ENCODE data around the gene RASL10A. TPM values are rescaled to one million over a fixed set of nuclear protein-coding genes. Genes with fewer than 3 reads are reported as not detected.

The RASL10A gene
- total and polyA plus RNA-seq, 9 of the 15 experiments (the other 6 are each of a cell fraction or from before 2014, with no cell fraction given), result 0.17 to 1.2 (median 0.45) TPM; not detected in 3

GRCh38 chr22:29346659-29347058 lies 31.2 kb upstream of the RASL10A start:
- POLR2A ChIA-PET, result interaction anchor here (0.6 kb wide), 1 partner anchor 8 kb away, joined by 3 read pairs; no protein-coding TSS in a partner anchor

GRCh38 chr22:29345932-29346331 lies 30.4 kb upstream of the RASL10A start:
- ChIA-PET CTCF (ENCODE audit: low intra/inter-chr PET ratio) (no interaction called here), POLR2A (interaction anchor here (0.6 kb wide), 1 partner anchor 9 kb away, joined by 3 read pairs; no protein-coding TSS in a partner anchor)
- Histone ChIP-seq H3K9ac (ENCODE audit: insufficient read depth in 1 of 2, low read depth in 2 of 2, low read length in 2 of 2) (no peak overlapping the region), H3K27me3 (ENCODE audit: control insufficient read depth in 2 of 2, insufficient read depth in 2 of 2, low read length in 2 of 2) (no peaks in the 10 kb centered on the region), H3K36me3 (ENCODE audit: control insufficient read depth, insufficient read depth, low read length) (peaks cover 85% of the 10 kb centered on the region), H3K4me3 (no peak overlapping the region), H4K20me1 (replicated peaks; ENCODE audit: control insufficient read depth, insufficient read depth, low read length) (no peaks in the 10 kb centered on the region), H3K79me2 (ENCODE audit: control insufficient read depth, insufficient read depth, low read length) (no peaks in the 10 kb centered on the region), H3K9me3 (replicated peaks; ENCODE audit: control insufficient read depth, insufficient read depth, low read depth, low read length) (no peaks in the 10 kb centered on the region), H3K27ac (ENCODE audit: extremely low read depth, low read depth, low read length) (no peak overlapping the region), H3K4me1 (replicated peaks in 1 of 2; ENCODE audit: control insufficient read depth in 2 of 2, insufficient read depth in 2 of 2, low read length in 2 of 2) (peaks cover 0 to 10% of the 10 kb centered on the region in 2 experiments; a peak in 3 of 5 replicates), H3K4me2 (ENCODE audit: insufficient read depth, low read length) (no peak overlapping the region), H2AFZ (ENCODE audit: low read depth, low read length) (no peak overlapping the region), H3K9me1 (ENCODE audit: control insufficient read depth, insufficient read depth, low read length) (no peaks in the 10 kb centered on the region)
- DNase-seq (ENCODE audit: extremely low read depth in 1 of 4, low spot score in 3 of 4), result no peak
- ATAC-seq, result no peak
- no TSS peak for BruUV-seq (replicated peaks)
- intact Hi-C loops (cut with micrococcal nuclease) (no loop called here), in situ Hi-C loops (cut with MboI) (no loop called here)
- no peak for FAIRE-seq
- no peak for TF ChIP-seq PYGO2 (tag; IDR thresholded peaks at IDR 0.05)
- no peak for TF ChIP-seq ZBTB2 (IDR thresholded peaks at IDR 0.05)
- TF ChIP-seq CAMTA2 (CRISPR knock-in tag; conservative IDR thresholded peaks at IDR 0.05), result no peak
- TF ChIP-seq TBP (optimal IDR thresholded peaks at IDR 0.05; ENCODE audit: low read depth, low read length), result no peak
- no peak for TF ChIP-seq FOXK2 (conservative IDR thresholded peaks at IDR 0.05 in 1 of 2, IDR thresholded peaks at IDR 0.05 in 1 of 2; ENCODE audit: low read depth in 2 of 2)
- no peak for TF ChIP-seq SRSF7 (optimal IDR thresholded peaks at IDR 0.05; ENCODE audit: low read depth, low read length)
- no peak for TF ChIP-seq TEAD2 (tag; IDR thresholded peaks at IDR 0.05)
- TF ChIP-seq SMAD1 (IDR thresholded peaks at IDR 0.05; ENCODE audit: low read depth, low read length, partially characterized antibody), result no peak
- no peak for TF ChIP-seq ZMIZ1 (IDR thresholded peaks at IDR 0.05; ENCODE audit: low read depth in 2 of 2, low read length in 2 of 2)
- TF ChIP-seq ZNF778 (CRISPR knock-in tag; IDR thresholded peaks at IDR 0.05), result no peak
- TF ChIP-seq NR4A1 (CRISPR knock-in tag; IDR thresholded peaks at IDR 0.05), result no peak
- TF ChIP-seq NR4A1 (tag; IDR thresholded peaks at IDR 0.05), result no peak

More at GRCh38 chr22:29346659-29347058, 31.2 kb upstream of the RASL10A start:
- Histone ChIP-seq H3K9me1 (ENCODE audit: control insufficient read depth, insufficient read depth, low read length) (no peaks in the 10 kb centered on the region), H3K9ac (ENCODE audit: insufficient read depth in 1 of 2, low read depth in 2 of 2, low read length in 2 of 2) (no peak overlapping the region; a peak in 1 of 4 replicates), H4K20me1 (replicated peaks; ENCODE audit: control insufficient read depth, insufficient read depth, low read length) (no peaks in the 10 kb centered on the region), H3K36me3 (ENCODE audit: control insufficient read depth, insufficient read depth, low read length) (peaks cover 85% of the 10 kb centered on the region), H3K27me3 (ENCODE audit: control insufficient read depth in 2 of 2, insufficient read depth in 2 of 2, low read length in 2 of 2) (no peaks in the 10 kb centered on the region), H3K4me1 (replicated peaks in 1 of 2; ENCODE audit: control insufficient read depth in 2 of 2, insufficient read depth in 2 of 2, low read length in 2 of 2) (peaks cover 0 to 10% of the 10 kb centered on the region in 2 experiments; a peak in 3 of 5 replicates), H3K9me3 (replicated peaks; ENCODE audit: control insufficient read depth, insufficient read depth, low read depth, low read length) (no peaks in the 10 kb centered on the region), H2AFZ (ENCODE audit: low read depth, low read length) (no peak overlapping the region), H3K27ac (ENCODE audit: extremely low read depth, low read depth, low read length) (no peak overlapping the region), H3K4me3 (no peak overlapping the region), H3K79me2 (ENCODE audit: control insufficient read depth, insufficient read depth, low read length) (no peaks in the 10 kb centered on the region), H3K4me2 (ENCODE audit: insufficient read depth, low read length) (no peak overlapping the region)
- in situ Hi-C loops (cut with MboI), result no loop called here
- no TSS peak for BruUV-seq (replicated peaks)
- ATAC-seq (no peak), FAIRE-seq (no peak), DNase-seq (ENCODE audit: extremely low read depth in 1 of 4, low spot score in 3 of 4) (no peak)
- TF ChIP-seq C11orf30 (IDR thresholded peaks at IDR 0.05; ENCODE audit: low read depth), result no peak
- CTCF ChIA-PET (ENCODE audit: low intra/inter-chr PET ratio), result no interaction called here
- 100% methylated on average over 3 of the region's 4 CpGs for WGBS (ENCODE audit: insufficient coverage, low coverage, missing lambda C conversion rate)
- intact Hi-C loops (cut with micrococcal nuclease), result no loop called here

Measured in K562 (cell line).